Esophagus mucosa (tissue), 1 donor: ENCODE results near the gene PKN2. TPM values are rescaled to one million over a fixed set of nuclear protein-coding genes. Genes with fewer than 3 reads are reported as not detected.

ENCODE experiments used
- total RNA-seq: library from RNA; stranded (reverse); gene quantifications from one replicate; pipeline ENCODE4 v1.2.4, GENCODE V29; 2023
- donor health status: DM: yes; HTN: yes; CAD: no.

The PKN2 gene
- total RNA-seq, 1 donor from 2014 or later: 34.5 TPM

Other genes starting within 250 kb of the PKN2 start
- gene GTF2B, start 207.3 kb downstream of the PKN2 start, total RNA-seq: 15.4 TPM